Peyer's patch (tissue), 4 donors: ENCODE data around the gene SNTG2. TPM values are rescaled to one million over a fixed set of nuclear protein-coding genes. Genes with fewer than 3 reads are reported as not detected.

Experiments used
- DNase-seq, 3 donors: peaks; one replicate each; pipeline ENCODE4 v3.0.0-alpha.2; 2017 to 2019
- H3K27ac ChIP-seq, 4 donors: fragments of 200-600 bp; sonication (generic); one replicate each; pipeline ENCODE4 v1.5.1; 2016 to 2019
- H3K27me3 ChIP-seq, 2 donors: fragments of 200-600 bp; sonication (generic); one replicate each; pipeline ENCODE4 v1.5.1; 2019
- H3K36me3 ChIP-seq, 3 donors: fragments of 200-600 bp; sonication (generic); one replicate each; pipeline ENCODE4 v1.5.1; 2016 to 2019
- H3K4me1 ChIP-seq, 4 donors: fragments of 200-600 bp; sonication (generic); one replicate each; pipeline ENCODE4 v1.5.1; 2016 to 2019
- H3K4me3 ChIP-seq, 4 donors: fragments of 200-600 bp; sonication (generic); 1 replicate in 3 of 4; 2 replicates in 1 of 4; pipeline ENCODE4 v1.5.1; 2016 to 2019; ENCODE audit warnings: mild to moderate bottlenecking in 1 of 4
- H3K9me3 ChIP-seq, 4 donors: fragments of 200-600 bp; sonication (generic); one replicate each; pipeline ENCODE4 v1.5.1; 2016 to 2019; ENCODE audit warnings: mild to moderate bottlenecking in 1 of 4
- CTCF ChIP-seq, 6 experiments: fragments of 450-650 bp in 4 of 6; fragments of 200-600 bp in 2 of 6; sonication (generic) in 1 of 6; IDR thresholded peaks; one replicate each; pipeline ENCODE4 v1.5.1; 2017 to 2019; ENCODE audit warnings: antibody characterized with exemption in 6 of 6, mild to moderate bottlenecking in 3 of 6, moderate library complexity in 1 of 6
- POLR2A ChIP-seq, 2 donors: fragments of 450-650 bp; IDR thresholded peaks; one replicate each; pipeline ENCODE4 v1.5.1; 2017; ENCODE audit warnings: antibody characterized with exemption in 2 of 2, mild to moderate bottlenecking in 2 of 2, moderate library complexity in 2 of 2
- total RNA-seq, 4 donors: library from RNA; depleted of rRNA; stranded (reverse); fragments of >200 nt; gene quantifications; one replicate each; pipeline ENCODE4 v1.1.0, GENCODE V29; 2016

Gene SNTG2
- total RNA-seq, 4 donors from 2014 or later, result 1.8 to 65.2 (median 3.9) TPM

- DNase-seq, result no peak
- Histone ChIP-seq H3K9me3 (no peaks in the 10 kb centered on the region), H3K36me3 (no peaks in the 10 kb centered on the region), H3K27ac (no peak overlapping the region), H3K27me3 (no peaks in the 10 kb centered on the region), H3K4me1 (no peaks in the 10 kb centered on the region), H3K4me3 (no peak overlapping the region)
- TF ChIP-seq POLR2A (IDR thresholded peaks at IDR 0.05) (no peak), CTCF (IDR thresholded peaks at IDR 0.05) (no peak)
These were observed 297.5 kb downstream of the SNTG2 start for GRCh38 chr2:1248187-1248586.

- H3K36me3 ChIP-seq, result no peaks in the 10 kb centered on the region
- TF ChIP-seq POLR2A (IDR thresholded peaks at IDR 0.05) (no peak), CTCF (IDR thresholded peaks at IDR 0.05) (no peak)
- H3K4me3 ChIP-seq, result no peak overlapping the region
- no peaks in the 10 kb centered on the region for H3K4me1 ChIP-seq
- no peaks in the 10 kb centered on the region for H3K9me3 ChIP-seq
- H3K27ac ChIP-seq, result no peak overlapping the region
- no peak for DNase-seq
- no peaks in the 10 kb centered on the region for H3K27me3 ChIP-seq
These were observed 299.4 kb downstream of the SNTG2 start for GRCh38 chr2:1249897-1250687.

GRCh38 chr2:1251520-1251919 is 300.9 kb downstream of the SNTG2 start:
- no peak overlapping the region for H3K4me3 ChIP-seq
- H3K9me3 ChIP-seq, result no peaks in the 10 kb centered on the region
- no peak for TF ChIP-seq POLR2A (IDR thresholded peaks at IDR 0.05)
- no peak for TF ChIP-seq CTCF (IDR thresholded peaks at IDR 0.05)
- H3K36me3 ChIP-seq, result no peaks in the 10 kb centered on the region
- no peak for DNase-seq
- no peaks in the 10 kb centered on the region for H3K4me1 ChIP-seq
- H3K27ac ChIP-seq, result no peak overlapping the region
- H3K27me3 ChIP-seq, result no peaks in the 10 kb centered on the region

- no peaks in the 10 kb centered on the region for H3K4me1 ChIP-seq
- no peaks in the 10 kb centered on the region for H3K27me3 ChIP-seq
- DNase-seq, result no peak
- H3K27ac ChIP-seq, result no peak overlapping the region
- no peak for TF ChIP-seq POLR2A (IDR thresholded peaks at IDR 0.05)
- TF ChIP-seq CTCF (IDR thresholded peaks at IDR 0.05), result no peak
- no peaks in the 10 kb centered on the region for H3K9me3 ChIP-seq
- no peaks in the 10 kb centered on the region for H3K36me3 ChIP-seq
- no peak overlapping the region for H3K4me3 ChIP-seq
These were observed 303.0 kb downstream of the SNTG2 start for GRCh38 chr2:1253629-1254028.

GRCh38 chr2:1254662-1255343 is 304.2 kb downstream of the SNTG2 start:
- no peak for TF ChIP-seq CTCF (IDR thresholded peaks at IDR 0.05)
- no peak for DNase-seq
- Histone ChIP-seq H3K36me3 (no peaks in the 10 kb centered on the region), H3K9me3 (no peaks in the 10 kb centered on the region), H3K4me3 (no peak overlapping the region), H3K27ac (no peak overlapping the region), H3K27me3 (no peaks in the 10 kb centered on the region), H3K4me1 (no peaks in the 10 kb centered on the region)
